ENCODE measurements around the gene MRGPRD.

Gene MRGPRD

DNA sequence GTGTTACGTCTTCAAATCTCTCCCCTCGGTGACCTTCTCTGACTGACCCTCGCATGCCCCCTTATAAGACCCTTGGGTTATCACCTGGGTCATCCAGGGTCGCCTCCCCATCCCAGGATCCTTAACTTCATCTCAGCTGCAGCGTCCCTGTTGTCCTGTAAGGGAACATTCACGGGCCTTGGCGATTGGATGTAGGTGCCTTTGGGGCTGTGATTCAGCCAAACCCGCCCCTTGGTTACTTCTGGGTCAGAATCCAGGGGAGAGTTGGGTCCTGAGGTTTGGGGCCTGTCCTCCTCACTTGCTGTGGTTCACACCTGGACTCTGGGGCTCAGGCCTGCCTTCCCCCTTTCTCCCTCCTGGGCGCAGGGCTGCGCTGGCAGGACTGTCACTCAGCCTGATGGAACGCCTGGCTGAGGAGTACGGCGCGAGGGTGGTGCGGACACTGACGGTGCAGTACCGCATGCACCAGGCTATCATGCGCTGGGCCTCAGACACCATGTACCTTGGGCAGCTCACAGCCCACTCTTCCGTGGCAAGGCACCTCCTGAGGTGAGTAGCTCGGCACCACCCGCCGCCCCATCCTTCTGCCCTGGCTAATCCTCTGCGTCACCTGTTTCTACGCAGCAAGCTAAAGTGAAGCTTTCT is 47.7 kb downstream of the MRGPRD start:
- no peak for TF ChIP-seq POLR2AphosphoS5 (IDR thresholded peaks at IDR 0.05; ENCODE audit: low read depth, low read length)

DNA sequence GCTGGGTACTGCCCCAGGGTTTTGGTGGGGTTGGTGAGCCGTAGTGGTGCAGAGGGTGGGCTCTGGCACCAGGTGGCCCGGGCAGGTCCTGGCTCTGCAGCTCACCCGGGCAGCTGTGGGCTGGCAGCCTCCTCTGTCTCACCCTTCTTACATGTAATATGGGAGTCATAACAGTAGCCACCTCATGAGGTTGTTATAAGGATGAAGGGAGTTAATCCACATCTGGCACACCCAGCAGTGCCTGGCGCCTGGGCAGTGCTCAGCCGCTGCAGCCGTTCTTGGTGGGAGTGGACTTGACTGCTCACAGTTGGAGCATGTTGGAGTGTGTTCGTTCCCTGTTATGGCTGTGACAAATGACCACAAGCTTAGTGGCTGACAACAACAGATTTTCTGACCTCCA is 48.4 kb downstream of the MRGPRD start:
- TF ChIP-seq TAF1 (IDR thresholded peaks at IDR 0.05; ENCODE audit: borderline replicate concordance, insufficient read depth, low read length), result no peak
- TF ChIP-seq, protein P1, sequence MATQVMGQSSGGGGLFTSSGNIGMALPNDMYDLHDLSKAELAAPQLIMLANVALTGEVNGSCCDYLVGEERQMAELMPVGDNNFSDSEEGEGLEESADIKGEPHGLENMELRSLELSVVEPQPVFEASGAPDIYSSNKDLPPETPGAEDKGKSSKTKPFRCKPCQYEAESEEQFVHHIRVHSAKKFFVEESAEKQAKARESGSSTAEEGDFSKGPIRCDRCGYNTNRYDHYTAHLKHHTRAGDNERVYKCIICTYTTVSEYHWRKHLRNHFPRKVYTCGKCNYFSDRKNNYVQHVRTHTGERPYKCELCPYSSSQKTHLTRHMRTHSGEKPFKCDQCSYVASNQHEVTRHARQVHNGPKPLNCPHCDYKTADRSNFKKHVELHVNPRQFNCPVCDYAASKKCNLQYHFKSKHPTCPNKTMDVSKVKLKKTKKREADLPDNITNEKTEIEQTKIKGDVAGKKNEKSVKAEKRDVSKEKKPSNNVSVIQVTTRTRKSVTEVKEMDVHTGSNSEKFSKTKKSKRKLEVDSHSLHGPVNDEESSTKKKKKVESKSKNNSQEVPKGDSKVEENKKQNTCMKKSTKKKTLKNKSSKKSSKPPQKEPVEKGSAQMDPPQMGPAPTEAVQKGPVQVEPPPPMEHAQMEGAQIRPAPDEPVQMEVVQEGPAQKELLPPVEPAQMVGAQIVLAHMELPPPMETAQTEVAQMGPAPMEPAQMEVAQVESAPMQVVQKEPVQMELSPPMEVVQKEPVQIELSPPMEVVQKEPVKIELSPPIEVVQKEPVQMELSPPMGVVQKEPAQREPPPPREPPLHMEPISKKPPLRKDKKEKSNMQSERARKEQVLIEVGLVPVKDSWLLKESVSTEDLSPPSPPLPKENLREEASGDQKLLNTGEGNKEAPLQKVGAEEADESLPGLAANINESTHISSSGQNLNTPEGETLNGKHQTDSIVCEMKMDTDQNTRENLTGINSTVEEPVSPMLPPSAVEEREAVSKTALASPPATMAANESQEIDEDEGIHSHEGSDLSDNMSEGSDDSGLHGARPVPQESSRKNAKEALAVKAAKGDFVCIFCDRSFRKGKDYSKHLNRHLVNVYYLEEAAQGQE (IDR thresholded peaks at IDR 0.05; ENCODE audit: insufficient read depth in 1 of 2, low read depth in 2 of 2, low read length in 2 of 2), result no peak
- no peak for TF ChIP-seq FOXP2 (optimal IDR thresholded peaks at IDR 0.05; ENCODE audit: borderline replicate concordance, extremely low read depth, extremely low read length, insufficient read depth)
- no peak for TF ChIP-seq POLR2AphosphoS5 (IDR thresholded peaks at IDR 0.05; ENCODE audit: low read depth, low read length)
- no peak for TF ChIP-seq SIN3A (IDR thresholded peaks at IDR 0.05; ENCODE audit: borderline replicate concordance, insufficient read depth, low read length)

DNA sequence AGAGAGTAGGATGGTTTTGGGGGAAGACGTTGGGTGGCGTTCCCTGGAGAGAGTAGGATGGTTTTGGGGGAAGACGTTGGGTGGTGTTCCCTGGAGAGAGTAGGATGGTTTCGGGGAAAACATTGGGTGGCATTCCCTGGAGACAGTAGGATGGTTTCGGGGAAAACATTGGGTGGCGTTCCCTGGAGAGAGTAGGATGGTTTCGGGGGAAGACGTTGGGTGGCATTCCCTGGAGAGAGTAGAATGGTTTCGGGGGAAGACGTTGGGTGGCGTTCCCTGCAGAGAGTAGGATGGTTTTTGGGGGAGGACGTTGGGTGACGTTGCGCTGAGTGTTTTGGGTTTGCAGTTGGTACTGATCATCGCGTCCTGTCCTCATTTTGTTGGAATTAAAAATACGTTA is 48.9 kb downstream of the MRGPRD start:
- TF ChIP-seq SIN3A (IDR thresholded peaks at IDR 0.05; ENCODE audit: borderline replicate concordance, insufficient read depth, low read length) (no peak), POLR2AphosphoS5 (IDR thresholded peaks at IDR 0.05; ENCODE audit: low read depth, low read length) (no peak), TAF1 (IDR thresholded peaks at IDR 0.05; ENCODE audit: borderline replicate concordance, insufficient read depth, low read length) (no peak), FOXP2 (optimal IDR thresholded peaks at IDR 0.05; ENCODE audit: borderline replicate concordance, extremely low read depth, extremely low read length, insufficient read depth) (no peak)
- TF ChIP-seq, protein P1 (IDR thresholded peaks at IDR 0.05; ENCODE audit: insufficient read depth in 1 of 2, low read depth in 2 of 2, low read length in 2 of 2), result no peak

DNA sequence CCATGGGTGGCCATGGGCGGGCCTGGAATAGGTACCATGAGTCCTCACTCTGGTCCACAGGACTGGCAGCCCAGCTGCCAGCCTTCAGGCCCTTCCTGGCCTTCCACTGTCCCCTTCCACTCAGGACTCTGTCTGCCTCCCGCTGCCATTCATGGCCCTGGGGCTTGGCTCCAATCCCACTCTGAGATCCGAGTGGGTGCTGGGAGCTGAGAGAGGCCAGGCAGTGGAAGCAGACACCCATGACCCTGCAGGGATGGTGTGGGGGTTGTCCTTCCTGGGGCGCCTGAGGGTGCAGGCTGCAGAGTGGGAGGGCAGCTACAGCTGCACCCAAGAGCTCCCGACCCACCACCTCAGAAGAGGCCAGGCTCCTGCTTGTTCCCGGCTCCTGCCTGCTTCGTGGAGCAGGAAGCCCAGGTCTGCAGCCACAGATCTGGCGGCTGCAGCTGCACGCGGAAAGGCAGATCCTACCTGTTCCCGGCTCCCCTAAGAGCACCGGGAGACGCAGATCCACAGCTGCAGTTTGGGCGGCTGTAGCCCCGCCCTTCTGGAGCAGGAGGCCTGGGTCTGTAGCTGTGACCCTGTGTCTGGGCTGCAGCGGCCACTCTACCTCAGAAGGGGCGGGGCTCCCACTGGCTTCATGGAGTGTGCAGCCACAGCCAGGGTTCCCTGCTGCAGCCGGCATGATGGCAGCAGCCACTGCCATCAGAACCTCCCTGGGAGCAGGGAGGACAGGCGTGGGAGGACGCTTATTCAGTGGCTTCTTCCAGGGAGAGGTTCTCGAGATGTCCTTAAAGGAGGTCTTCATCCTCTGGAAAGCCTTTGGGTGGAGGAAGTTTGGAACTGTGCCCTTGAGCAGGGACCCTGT is 49.6 kb downstream of the MRGPRD start:
- no peak for TF ChIP-seq SIN3A (IDR thresholded peaks at IDR 0.05; ENCODE audit: borderline replicate concordance, insufficient read depth, low read length)
- TF ChIP-seq, protein P1 (IDR thresholded peaks at IDR 0.05; ENCODE audit: insufficient read depth in 1 of 2, low read depth in 2 of 2, low read length in 2 of 2), result no peak
- TF ChIP-seq POLR2AphosphoS5 (IDR thresholded peaks at IDR 0.05; ENCODE audit: low read depth, low read length), result no peak
- no peak for TF ChIP-seq FOXP2 (optimal IDR thresholded peaks at IDR 0.05; ENCODE audit: borderline replicate concordance, extremely low read depth, extremely low read length, insufficient read depth)
- no peak for TF ChIP-seq TAF1 (IDR thresholded peaks at IDR 0.05; ENCODE audit: borderline replicate concordance, insufficient read depth, low read length)

Data from PFSK-1 (cell line).